Measurements from ENCODE around the gene PHACTR3.
A peak's percentile ranks its signal among the peaks of the same experiment; 100 is the strongest.
"Not testable (repeated sequence)": the region's sequence is repeated elsewhere in the genome, so short reads cannot be mapped to it uniquely, and the experiment has no call there.

PHACTR3 gene

GRCh38 chr20:59591061-59591460 is 13.3 kb upstream of the PHACTR3 start:
- DNase-seq, result no peak

DNA sequence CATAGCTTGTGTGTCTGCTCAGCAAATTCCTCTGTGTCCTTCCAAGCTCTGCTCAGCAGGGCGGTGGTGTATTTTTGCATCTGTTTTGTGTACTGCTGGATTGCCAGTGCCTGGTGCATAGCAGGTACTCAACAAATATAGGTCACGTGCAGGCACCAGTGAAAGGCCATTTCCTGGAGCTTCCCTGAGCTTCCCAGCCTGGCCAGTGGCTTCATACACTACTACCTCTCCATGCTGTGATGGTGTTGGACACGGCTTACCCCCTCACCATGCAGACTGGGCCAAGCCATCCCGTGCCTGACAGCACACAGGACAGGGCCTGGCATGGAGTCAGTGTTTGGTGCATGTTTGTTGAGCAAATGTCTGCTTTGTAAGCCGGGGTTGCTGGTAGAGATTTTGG is 7.7 kb upstream of the PHACTR3 start:
- DNase-seq, result no peak

- no peak for DNase-seq
These were observed 7.1 kb upstream of the PHACTR3 start for GRCh38 chr20:59597240-59597639.

DNA sequence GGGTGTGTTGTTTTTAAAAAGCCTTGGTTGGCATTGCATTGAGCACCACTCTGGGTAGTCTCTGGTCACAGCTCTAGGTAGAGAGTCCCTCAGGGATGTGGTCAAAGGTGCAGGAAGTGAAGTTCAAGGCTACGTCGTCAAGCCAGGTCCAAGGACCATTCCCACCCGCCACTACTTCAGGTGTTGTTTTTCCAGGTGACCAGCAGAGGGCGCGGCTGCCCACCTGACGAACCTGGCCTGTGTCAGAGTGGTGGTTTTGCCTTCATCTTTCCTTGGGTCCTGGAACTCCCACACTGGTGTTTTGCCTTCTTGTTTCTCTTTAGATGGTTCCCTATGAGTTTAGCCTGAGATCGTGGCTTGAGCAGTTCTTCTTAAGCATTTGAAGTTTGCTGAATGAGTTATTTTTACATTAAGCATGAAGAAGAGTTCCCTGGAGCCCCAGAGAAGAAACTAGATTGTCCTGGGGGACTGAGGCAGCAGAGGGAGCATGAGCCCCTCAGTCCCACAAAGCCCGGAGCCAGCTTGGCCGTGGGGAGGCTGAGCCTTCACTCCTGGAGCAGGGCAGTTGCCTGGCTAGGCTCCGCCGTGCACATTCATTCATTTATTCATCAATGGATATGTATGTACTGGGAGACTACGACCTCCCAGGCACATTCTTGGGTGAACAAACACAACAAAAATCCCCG is 5.6 kb upstream of the PHACTR3 start:
- peak; percentile 16 for DNase-seq

DNA sequence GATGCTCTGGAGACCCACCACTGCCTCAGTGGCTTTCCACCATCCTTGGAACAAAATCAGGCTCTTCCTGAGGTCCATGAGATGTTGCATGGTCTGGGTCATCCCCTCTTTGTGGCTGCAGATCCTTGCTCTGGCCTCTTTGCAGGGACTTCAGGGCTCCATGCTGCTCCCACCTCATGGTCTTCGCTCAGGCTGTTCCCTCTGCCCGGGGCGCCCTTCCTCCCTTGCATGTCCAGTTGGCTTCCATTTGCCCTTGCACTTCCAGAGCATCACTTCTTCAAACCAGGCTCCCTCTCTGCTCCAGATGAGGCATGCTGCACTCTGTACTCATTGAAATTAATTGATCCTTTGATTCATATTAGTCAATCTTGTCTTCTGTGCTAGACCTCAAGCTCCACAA is 4.4 kb upstream of the PHACTR3 start:
- DNase-seq, result no peak

DNA sequence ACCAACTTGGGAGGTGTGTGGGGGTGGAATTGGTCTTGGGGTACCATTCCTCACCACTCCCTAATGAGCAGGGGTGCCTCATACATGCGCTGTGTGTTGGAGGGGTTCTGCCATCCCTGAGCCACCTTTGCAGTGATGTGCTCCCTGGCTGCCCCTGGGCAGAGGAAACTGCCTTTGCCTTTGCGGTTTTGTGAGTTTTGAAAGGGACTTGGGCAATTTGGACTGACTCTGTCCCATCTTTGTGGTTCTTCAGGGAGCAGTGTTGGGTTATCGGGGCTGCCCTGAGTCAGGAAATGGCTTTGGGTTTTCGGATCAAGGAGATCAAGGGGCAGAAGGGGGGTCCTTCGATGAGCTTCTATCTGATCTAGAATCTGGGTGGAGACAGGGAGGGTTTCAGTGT is 3.9 kb upstream of the PHACTR3 start:
- DNase-seq, result no peak

- no peak for DNase-seq
These were observed 1.7 kb upstream of the PHACTR3 start for GRCh38 chr20:59602546-59603080.

GRCh38 chr20:59603176-59603575 is 1.2 kb upstream of the PHACTR3 start:
- DNase-seq, result no peak

DNA sequence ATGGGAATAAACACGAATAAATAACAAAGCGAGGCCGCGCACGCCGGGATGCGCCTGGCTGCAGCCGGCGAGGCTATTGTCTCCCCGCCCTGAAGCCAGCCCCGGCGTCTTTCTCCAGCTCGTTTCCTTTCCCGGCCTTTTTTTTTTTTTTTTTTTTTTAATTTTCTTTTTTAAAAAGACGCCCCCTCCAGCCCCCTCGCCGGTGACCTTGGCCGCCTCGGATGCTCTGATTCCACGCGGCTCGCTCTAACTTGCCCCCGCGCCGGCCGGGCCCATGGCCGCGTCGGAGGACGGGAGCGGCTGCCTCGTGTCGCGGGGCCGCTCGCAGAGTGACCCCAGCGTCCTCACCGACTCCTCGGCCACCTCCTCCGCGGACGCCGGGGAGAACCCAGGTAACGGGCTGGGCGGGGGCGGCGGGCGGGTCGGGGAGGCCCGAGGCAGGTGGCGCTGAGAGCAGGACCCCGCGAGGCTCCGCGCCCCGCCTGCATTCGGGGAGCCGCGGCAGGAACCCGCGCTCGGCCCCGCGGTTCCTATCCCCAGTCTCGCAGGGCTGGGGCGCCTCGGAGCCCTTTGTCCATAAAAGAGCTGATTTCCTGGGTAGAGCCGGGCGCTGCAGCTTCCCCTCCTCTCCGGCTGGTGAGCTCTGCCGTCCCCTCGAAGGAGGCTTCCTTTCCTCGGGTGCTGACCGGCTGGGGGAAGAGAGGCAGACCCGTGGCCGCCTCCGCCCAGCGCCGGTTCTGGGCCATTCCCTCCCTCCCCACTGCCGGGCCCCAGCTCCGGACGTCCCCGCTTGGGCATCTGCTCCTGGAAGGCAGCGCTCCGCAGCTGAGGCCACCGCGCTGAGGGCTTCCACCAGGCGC is 631 bp downstream of the PHACTR3 start:
- DNase-seq, result no peak

- DNase-seq, result no peak
These were observed 1.4 kb downstream of the PHACTR3 start for GRCh38 chr20:59605601-59606364.

DNA sequence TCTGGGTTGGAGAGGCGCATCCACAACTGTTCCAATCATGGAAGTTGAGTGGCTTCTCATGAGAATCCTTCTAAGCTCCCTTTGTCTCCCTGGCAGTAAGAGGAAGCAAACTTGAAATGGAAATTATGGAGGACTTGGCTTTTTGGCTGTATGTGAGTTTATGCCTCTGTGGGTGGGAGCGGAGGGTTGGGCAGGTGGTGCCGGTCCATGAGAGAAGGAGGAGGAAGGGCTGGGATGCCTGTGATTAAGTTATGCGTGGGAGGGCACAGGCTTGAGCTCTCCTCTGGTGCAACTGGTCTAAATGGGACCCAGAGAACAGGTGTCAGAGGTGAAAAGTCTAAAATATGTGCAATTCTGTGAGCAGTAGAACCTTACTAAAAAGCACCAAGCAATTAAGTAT is 2.2 kb downstream of the PHACTR3 start:
- no peak for DNase-seq

DNA sequence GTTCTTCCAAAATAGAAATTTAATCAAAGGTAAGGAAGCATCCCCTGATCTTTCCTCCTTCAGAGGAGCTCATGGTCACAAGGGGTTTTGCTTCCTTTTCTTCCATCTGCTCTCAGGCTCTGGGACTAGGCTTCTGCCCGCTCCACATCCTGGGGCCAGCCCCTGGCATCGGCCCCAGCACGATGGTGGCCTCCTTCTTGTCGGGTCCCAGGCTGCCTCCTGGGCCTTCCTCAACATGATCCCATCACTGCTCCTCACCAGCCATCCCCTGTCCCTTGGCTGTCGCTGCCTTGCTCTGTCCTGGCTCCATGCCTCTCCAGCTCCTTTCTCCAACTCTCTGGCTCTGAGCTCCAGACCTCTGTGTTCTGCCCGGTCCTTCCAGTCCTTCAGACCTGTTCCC is 4.1 kb downstream of the PHACTR3 start:
- DNase-seq, result no peak

DNA sequence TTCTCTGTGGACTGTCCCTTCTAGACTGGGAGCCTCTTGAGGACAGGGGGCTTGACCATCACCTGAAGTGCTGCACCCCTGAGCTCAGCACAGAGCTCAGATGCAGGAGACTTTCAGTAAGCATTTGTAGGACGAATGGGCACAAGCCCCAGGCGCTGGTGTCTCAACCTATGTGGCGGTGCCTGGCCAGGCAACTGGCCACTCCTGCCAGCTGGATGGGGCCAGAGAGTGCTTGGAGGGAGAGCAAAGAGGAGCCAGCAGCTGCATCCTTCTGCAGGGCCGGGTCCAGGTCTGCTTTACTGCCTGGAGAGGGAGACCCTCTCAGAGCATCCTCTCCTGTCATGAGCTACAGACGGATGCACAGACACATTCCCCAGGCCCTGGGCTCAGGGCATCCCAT is 4.5 kb downstream of the PHACTR3 start:
- DNase-seq, result no peak

DNA sequence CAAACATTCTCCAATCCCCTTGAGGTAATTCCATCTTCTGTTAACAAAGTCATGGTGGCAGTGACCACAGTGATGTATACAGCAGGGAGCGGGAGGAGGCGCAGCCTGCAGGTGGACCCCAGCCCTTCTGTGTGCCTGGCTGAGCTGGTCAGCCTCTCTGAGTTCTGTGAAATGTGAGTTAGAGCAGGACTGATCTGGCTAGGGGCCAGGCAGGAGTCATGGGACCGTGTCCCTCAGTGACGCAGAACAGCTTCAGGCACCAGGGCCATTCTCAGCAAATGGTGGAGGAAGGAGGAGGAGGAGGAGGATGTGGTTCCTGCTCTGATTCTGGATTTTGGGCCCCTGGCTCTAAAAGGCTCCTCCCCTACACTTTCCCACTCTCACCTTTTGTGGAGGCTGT is 6.9 kb downstream of the PHACTR3 start:
- DNase-seq, result no peak

DNA sequence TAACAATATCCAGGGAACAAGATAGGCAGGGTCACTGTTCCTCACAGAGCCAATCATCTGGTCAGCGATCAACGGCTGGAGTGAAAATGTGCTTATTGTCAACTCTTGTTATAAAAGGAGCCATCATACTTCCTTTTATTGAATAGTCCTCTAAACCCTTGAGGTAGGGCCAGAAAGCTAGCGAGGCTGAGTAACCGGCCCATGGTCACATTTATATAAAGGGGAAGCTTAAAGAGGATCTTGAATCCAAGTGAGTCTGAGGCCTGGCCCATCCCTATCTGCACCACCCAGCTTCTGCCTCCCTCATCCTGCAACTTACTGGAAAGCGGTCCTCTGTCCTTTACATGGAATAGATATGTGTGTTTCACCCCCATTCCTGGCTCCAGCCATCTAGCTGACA is 9.5 kb downstream of the PHACTR3 start:
- DNase-seq, result no peak

DNA sequence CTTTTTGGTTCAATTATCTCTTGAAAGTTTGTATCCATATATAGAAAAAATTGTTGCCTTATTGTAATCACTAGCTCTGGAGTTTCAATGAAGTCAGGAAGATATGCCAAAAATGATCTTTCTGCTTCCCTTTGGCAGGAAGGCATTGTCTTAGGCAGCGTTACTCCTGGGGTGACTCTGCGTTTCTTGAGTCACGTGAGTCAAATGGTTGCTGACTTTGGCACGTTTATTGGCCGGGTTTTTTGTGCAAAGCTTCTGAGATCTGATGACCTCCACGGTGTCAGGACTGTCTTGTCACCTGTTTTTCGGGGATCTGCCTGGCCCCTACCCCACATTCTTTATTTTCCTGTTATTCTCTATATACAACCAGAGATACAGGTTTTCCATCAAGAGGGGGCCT is 10.4 kb downstream of the PHACTR3 start:
- DNase-seq, result no peak

GRCh38 chr20:59616306-59616705 is 12.0 kb downstream of the PHACTR3 start:
- DNase-seq, result no peak

- DNase-seq, result no peak
These were observed 12.9 kb downstream of the PHACTR3 start for GRCh38 chr20:59617221-59617620.

GRCh38 chr20:59618131-59618530 is 13.8 kb downstream of the PHACTR3 start:
- DNase-seq, result no peak

- not testable (repeated sequence) for DNase-seq
These were observed 14.2 kb downstream of the PHACTR3 start for GRCh38 chr20:59618585-59618984.

- no peak for DNase-seq
These were observed 16.6 kb downstream of the PHACTR3 start for GRCh38 chr20:59620860-59621505.

GRCh38 chr20:59622496-59622895 is 18.2 kb downstream of the PHACTR3 start:
- no peak for DNase-seq

DNA sequence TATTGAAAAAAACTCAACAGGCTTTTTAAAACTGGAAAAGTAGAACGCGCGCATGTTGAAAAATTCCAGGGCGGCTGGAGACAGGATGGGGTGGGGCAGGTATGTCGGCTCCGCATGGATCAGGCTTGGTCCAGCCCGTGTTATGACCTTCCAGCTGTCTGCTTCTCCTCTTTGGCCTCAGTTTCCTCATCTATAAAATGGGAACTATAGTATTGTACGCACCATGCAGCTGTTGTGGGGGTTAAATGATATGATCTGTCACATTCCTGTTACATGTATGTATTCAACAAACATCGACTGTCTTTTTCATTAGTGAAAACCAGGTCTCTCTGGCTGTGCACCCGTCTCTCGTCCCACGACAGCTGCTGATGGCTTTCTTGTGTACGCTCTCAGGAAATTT is 18.8 kb downstream of the PHACTR3 start:
- DNase-seq, result no peak

Measured in NCI-H2107 (cell line).